GOT3 (cell line): ENCODE measurements around the gene PEX3.
"Not testable (repeated sequence)": the region's sequence is repeated elsewhere in the genome, so short reads cannot be mapped to it uniquely, and the experiment has no call there.

Source experiments
- DNase-seq: peaks from one replicate; lab custom pipeline; 2025; ENCODE audit warnings: mixed read lengths; lab: John Stamatoyannopoulos, UW

PEX3 gene

DNA sequence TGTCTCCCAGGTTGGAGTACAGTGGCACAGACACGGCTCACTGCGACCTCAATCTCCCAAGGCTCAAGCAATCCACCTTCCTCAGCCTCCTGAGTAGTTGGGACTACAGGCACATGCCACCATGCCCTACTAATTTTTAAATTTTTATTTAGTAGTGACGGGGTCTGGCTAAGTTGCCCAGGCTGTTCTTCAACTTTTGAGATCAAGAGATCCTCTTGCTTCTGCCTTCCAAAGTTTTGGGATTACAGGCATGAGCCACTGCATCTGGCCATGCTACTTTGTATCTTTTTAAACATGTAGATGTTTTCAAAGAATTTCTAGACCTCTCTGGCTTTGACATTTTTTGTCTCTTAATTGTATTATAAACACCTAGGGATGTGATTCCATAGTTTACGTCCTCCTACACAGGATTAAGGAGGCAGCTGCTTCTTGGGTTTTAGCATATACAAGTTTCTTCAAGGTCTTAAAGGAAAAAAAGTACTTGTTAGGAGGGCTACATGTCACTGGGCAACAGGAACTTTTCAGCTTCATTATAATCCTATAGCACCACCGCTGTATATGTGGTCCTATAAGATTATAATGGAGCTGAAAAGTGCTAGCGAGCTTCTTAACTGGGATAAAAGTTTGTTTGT, 1.4 kb upstream of the PEX3 start:
- no peak for DNase-seq

DNA sequence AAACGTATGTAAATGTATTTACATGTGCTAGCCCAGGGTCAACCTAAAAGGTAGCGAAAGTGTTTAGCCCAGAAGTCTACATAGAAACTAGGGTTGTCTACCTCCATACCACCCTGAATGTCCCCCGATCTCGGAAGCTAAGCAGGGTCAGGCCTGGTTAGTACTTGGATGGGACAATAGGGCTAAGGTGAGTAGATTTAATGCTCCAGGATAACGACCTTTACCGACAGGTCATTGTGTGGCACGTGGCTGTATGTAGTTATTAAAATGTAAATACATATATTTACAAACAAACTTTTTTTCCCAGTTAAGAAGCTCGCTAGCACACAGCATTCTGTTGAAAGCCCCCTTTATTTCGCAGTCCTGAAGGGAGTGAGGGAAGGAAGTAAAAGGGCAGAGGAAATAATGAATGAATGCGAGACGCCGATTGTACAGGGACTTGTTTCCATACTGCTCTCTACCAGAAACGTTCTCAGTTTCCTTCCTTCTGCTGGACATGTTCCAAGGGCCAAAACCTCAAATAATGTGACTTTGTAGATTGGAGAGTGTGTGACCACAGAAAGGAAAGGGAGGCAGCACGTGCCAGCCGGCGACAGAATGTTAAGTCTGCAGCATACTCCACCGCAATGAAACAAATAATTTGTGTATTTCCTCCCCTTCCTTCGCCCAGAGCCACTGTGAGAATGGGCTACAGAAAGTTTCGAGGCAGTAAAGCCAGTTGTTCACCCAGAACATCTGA, 722 bp upstream of the PEX3 start:
- DNase-seq = no peak

DNA sequence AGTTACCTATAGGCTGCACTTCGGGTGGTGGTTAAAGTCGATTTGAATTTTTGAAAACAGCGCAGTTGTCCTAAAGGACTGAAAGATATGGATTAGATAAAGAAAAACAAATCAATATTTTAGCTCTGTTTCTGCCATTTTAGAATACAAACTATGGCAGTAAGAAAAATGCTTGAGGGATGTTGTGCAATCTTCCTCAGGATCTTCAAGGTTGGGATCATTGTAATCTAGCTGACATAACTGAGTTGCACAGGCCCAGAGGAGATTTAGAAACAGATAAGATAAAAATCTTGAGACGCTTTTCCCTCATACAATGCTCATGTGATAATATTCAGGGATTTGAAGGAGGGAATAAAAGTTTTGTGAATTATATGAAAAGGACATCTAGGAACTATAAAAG, 926 bp downstream of the PEX3 start:
- no peak for DNase-seq

- DNase-seq = no peak
Observed at GRCh38 chr6:143457563-143458359, 7.2 kb downstream of the PEX3 start.

- no peak for DNase-seq
Observed at GRCh38 chr6:143465546-143465945, 14.9 kb downstream of the PEX3 start.

- no peak for DNase-seq
Observed at GRCh38 chr6:143468026-143468425, 17.4 kb downstream of the PEX3 start.

DNA sequence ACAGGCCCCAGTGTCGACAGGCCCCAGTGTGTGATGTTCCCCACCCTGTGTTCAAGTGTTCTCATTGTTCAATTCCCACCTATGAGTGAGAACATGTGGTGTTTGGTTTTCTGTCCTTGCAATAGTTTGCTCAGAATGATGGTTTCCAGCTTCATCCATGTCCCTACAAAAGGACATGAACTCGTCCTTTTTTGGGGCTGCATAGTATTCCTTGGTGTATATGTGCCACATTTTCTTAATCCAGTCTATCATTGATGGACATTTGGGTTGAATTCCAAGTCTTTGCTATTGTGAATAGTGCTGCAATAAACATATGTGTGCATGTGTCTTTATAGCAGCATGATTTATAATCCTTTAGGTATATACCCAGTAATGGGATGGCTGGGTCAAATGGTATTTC, 18.2 kb downstream of the PEX3 start:
- not testable (repeated sequence) for DNase-seq

GRCh38 chr6:143471822-143472221, 21.2 kb downstream of the PEX3 start:
- no peak for DNase-seq

DNA sequence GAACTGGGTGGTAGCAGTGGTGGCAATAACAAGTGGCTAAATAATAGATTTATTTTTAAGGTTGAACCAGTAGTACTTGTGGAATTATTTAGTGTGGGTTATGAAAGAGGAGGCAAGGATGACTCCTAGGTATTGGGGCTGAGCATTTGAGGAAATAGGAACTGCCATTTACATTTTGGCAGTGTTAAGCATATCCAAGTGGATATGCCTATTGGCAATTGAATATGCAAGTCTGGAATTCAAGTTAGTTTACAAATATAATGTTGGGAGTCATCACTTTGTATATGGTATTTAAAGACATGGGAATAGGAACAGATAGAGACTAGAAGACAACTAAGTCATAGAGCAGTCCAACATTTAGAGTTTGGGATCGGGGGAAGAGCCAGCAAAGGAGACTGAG, 25.9 kb downstream of the PEX3 start:
- DNase-seq = no peak

- no peak for DNase-seq
Observed at GRCh38 chr6:143478479-143479062, 28.0 kb downstream of the PEX3 start.

DNA sequence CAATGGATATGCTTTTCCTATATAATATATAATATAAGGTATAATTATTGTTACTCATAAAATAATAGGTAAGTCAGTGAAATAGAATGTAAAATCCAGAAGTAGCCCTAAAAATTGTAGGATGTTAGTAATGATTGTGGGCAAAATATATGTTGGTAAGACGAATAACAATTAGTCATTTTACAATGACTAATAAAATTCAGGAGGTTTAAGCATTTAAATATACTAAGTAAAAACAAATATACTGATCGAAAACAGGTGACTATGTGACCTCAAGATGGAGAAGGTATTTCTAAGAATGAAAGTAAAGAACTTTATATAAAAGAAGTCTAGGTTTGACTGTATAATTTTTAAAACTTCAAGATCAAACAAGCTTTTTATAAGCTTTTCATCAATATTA, 32.0 kb downstream of the PEX3 start:
- DNase-seq = no peak

DNA sequence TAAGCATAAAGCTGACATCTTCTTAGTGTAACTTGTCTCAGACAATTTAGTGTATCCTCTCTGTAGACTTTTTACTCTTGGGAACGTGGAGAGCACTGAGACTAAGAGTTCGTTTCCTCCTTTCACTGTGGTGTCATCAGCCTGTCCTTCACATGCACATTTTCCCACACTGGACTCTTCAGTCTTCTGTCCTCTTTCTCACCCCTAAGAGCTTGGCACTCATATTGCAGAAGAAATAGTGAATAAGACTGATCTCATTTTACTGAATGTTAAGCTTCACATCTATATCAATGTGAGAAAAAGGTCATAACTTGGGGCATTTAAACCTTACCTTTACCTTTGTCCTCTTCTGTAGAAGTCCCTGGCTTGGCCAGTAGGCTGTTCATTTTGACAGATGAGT, 35.4 kb downstream of the PEX3 start:
- no peak for DNase-seq

- no peak for DNase-seq
Observed at GRCh38 chr6:143486752-143487151, 36.1 kb downstream of the PEX3 start.

DNA sequence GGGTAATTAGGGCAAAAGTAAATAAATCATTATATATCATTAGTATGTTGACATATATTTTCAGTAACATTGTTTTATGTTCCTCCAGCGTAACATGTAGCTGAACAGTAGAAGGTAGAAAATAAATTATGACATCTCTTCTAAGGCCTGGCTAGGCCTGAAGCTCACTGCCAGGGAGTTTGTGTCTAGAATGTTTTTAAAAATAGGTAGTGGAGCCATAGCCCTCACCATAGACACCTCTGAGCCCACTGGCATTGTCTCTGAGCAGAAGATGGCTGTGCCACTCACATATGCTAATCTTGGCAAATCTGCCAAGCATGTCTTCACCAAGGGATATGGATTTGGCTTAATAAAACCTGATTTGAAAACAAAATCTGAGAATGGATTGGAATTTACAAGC, 39.6 kb downstream of the PEX3 start:
- DNase-seq = no peak

DNA sequence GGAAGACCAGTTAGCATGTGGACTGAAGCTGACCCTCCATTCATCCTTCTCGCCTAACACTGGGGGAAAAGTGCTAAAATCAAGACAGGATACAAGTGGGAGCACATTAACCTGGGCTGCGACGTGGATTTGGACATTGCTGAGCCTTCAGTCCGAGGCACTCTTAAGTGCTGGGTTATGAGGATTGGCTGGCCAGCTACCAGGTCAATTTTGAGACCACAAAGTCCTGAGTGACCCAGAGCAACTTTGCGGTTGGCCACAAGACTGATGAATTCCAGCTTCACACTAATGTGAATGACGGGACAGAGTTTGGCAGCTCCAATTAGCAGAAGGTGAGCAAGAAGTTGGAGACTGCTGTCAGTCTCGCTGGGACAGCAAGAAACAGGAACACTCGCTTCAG, 40.2 kb downstream of the PEX3 start:
- no peak for DNase-seq

- DNase-seq = no peak
Observed at GRCh38 chr6:143496974-143497373, 46.4 kb downstream of the PEX3 start.

- no peak for DNase-seq
Observed at GRCh38 chr6:143498428-143498827, 47.8 kb downstream of the PEX3 start.

- DNase-seq = no peak
Observed at GRCh38 chr6:143501851-143502250, 51.2 kb downstream of the PEX3 start.

DNA sequence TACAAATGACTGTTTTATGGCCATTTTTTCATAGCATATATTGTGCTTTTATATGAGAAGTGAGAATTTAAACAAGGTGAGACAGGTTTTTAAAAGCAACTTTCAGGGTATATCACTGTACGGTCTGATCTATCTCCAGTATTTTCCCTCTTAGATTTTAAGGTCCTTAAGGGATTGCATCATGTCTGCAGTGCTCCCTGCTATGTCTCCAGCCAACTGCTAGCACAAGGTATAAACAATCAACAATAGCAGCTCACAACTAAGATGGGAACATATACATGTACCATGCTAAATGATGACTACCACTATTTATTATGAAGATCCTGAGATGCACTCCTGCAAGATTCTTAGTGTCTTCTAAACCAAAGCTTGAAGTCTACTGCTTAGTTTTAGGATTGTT, 53.8 kb downstream of the PEX3 start:
- no peak for DNase-seq

DNA sequence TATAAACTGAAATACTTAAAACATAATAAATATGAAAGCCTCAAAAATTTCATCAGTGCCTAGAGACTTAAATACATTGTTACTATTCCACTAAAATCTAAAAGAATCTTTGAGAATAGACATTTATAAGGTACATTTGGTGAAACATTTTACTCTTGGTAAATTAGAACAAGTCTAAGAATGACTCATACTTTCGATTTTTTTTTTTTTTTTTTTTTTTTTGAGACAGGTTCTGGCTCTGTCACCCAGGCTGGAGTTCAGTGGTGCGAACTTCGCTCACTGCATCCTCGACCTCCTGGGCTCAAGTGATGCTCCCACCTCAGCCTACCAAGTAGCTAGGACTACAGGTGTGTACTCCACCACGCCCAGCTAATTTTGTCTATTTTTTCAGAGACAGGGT, 54.5 kb downstream of the PEX3 start:
- DNase-seq = no peak

GRCh38 chr6:143505537-143505936, 54.9 kb downstream of the PEX3 start:
- DNase-seq = no peak

GRCh38 chr6:143506199-143506598, 55.6 kb downstream of the PEX3 start:
- DNase-seq = no peak

GRCh38 chr6:143506620-143507019, 56.0 kb downstream of the PEX3 start:
- no peak for DNase-seq
